GM12872 (cell line): ENCODE data around the gene SELENOF.

Experiments
- TF ChIP-seq, protein P1 (sequence below): IDR thresholded peaks from 3 replicates; pipeline ENCODE4 v1.5.1; 2011; ENCODE audit warnings: low read depth, mild to moderate bottlenecking, low read length, moderate library complexity; ENCODE audit not compliant: insufficient read depth

Gene SELENOF

DNA sequence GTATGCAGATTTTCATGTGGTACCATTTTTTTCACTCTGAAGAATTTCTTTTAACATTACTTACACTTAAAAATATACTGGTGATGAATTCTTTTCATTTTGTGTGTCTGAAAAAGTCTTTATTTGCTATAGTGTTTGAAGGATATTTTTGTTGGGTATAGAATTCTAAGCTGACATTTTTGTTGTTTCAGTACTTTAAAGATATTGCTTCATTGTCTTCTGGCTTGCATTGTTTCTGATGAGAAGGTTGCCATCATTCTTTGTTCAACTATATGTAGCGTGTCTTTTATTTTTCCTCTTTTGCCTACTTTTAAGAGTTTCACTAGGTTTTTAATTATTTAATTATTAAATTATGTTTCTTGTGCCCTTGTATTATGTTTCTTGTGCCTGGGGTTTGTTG is 8.5 kb upstream of the SELENOF start:
- TF ChIP-seq, protein P1, sequence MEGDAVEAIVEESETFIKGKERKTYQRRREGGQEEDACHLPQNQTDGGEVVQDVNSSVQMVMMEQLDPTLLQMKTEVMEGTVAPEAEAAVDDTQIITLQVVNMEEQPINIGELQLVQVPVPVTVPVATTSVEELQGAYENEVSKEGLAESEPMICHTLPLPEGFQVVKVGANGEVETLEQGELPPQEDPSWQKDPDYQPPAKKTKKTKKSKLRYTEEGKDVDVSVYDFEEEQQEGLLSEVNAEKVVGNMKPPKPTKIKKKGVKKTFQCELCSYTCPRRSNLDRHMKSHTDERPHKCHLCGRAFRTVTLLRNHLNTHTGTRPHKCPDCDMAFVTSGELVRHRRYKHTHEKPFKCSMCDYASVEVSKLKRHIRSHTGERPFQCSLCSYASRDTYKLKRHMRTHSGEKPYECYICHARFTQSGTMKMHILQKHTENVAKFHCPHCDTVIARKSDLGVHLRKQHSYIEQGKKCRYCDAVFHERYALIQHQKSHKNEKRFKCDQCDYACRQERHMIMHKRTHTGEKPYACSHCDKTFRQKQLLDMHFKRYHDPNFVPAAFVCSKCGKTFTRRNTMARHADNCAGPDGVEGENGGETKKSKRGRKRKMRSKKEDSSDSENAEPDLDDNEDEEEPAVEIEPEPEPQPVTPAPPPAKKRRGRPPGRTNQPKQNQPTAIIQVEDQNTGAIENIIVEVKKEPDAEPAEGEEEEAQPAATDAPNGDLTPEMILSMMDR: no peak

DNA sequence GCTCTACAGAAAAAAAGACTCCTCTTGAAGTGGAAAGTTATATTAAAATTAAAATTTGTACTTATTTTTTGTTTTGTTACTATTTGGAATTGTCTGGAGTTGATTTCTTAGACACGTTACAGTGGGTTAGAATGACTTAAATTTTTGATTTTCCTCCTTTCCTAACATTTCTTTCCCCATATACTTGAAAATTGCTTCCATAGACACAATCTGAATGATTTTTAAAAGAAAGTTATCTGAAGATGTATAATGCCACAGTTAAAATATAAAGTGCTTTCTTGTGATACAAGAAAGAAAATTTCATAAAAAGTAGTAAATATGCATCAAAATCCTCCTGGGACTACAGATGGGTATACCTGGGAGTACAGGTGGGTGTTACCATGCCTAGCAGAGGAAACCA is 2.8 kb upstream of the SELENOF start:
- TF ChIP-seq, protein P1: no peak

DNA sequence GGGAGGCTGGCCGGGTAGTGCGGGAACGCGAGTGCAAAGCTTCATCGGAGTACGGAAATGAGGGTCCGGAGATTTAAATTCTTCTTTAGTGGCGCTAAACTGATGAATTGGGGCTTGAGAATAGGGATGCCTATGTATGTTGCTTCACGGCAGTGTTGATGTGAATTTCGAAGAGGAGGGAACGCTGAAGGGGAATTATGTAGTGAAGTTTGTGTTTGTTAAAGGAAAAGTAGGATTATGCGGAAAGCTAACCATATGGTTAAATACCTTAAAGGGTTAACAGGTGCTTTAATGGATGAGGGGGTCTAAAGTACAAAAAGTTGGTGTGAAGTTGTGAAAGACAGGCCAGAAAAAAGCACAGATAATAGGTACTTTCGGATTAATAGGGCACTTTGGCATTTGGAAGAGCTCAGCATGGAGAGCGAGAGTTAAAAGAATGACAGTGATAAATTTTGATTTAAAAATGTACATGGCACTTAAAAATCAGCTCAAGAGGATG is 1.9 kb upstream of the SELENOF start:
- TF ChIP-seq, protein P1: no peak

DNA sequence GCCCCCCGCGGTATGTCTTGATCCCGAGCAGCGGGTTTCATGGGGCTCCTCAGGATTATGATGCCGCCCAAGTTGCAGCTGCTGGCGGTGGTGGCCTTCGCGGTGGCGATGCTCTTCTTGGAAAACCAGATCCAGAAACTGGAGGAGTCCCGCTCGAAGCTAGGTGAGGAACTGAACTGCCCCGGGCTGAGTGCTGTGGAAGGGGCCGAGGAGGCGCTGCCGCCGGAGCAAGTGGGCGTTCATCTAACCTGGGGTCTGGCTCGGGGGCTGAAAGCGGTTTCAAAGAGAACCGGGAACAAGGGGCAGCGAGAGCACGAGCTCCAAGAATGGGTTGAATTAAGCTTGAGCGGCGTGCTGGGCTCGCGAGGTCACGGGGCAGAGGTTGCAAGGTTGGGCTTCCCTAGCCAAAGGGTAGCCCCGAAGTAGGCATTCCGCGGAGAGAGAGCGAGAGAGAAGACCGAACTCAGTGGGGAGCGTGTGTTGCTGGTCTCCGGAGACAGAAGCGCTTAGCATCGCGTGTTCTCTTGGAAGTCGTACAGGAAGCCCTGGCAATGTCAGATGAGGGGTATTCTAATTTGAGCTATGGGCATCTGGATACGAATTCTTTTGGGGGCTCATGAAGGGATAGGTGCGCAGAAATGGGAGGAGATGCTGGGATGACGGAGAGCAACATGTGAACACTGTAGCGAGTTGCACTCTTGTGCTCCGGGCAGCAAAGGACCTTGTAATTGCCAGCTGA is 1.2 kb upstream of the SELENOF start:
- TF ChIP-seq, protein P1: no peak

DNA sequence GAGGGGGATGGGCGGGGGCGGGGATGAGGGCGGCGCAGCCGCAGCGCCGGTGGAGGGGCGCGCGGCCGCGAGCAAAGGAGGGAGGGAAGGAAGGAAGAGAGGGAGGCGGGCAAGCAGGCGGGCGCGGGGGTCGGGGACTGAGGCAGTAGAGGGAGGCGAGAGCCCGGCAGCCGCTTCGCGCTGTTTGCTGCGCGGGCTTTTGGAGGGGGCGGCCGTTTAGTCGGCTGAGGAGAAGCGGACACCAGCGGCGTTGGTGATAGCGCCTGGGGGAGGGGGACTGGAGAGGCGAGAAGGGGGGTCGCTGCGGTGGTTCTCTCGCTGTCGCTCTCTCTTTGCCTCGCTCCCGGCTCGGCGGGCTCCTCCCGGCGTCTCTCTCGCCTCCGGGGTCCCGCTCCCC is 673 bp upstream of the SELENOF start, which contains the start of gene HS2ST1:
HS2ST1 (plus strand) TSS at position 35 of the 397 bp plus-strand sequence.
- TF ChIP-seq, protein P1: no peak

DNA sequence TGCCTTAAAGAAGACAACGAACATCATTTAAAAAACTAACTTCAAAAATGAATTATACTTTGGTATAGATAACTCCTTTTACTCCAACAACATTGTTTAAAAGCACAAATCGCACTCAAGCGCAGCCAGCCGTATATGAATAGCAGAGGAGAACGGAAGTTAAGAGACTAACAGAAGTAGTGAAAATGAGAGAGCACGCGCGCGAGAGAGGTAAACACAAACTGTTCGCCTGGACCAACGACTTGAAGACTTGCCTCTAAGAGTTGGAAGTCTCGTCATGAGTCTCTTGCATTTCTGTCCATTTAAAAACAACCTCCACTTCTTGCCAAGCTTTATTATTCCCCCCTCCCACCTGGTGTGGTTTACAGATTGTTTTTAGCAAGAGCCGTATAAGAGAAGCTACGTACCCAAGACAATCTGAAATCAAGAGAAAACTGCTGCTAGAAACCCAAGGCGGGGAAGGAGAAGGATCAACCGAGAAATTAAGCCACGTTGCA is 479 bp downstream of the SELENOF start:
- TF ChIP-seq, protein P1: no peak

DNA sequence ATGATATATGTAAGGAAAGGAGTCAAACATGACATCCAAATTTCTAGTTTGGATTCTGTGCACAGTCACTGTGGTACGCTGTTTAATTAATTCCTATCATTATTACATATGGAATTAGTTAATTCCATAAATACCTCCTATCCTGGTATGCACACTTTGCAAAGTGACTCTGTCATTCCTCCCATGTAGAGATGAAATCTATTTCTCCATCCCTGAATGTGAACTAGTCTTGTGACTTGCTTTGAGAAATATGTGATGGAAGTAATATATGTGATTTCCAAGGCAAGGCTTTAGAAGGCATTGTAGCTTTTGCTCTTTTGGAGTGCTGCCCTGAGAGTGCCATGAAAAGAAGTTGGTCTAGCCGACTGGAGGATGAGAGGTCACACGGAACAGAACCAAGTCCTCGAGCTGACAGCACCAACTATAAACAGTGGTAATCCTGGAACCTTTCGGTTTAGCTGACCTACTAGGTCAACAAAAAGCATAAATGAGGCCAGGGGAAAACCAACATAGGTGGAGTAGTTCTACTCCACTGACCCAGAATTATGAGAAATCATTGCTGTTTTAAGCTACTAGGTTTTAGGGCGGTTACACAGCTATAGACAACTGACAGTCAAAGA is 1.5 kb downstream of the SELENOF start:
- TF ChIP-seq, protein P1: no peak
